GM13977 (cell line): ENCODE results near the gene ZDHHC14.

Experiments used
- DNase-seq: peaks from one replicate; pipeline ENCODE4 v3.0.0; 2012; ENCODE audit warnings: low spot score
- CTCF ChIP-seq: IDR thresholded peaks from 2 replicates; pipeline ENCODE4 v1.5.1; 2012; ENCODE audit warnings: mild to moderate bottlenecking, control low read depth; ENCODE audit not compliant: insufficient read depth; ENCODE audit errors: extremely low read depth, missing control alignments
- in situ Hi-C: fragments of 300-500 bp; cut with MboI; formaldehyde crosslinking; loops from one replicate; pipeline ENCODE4 v1.12.0; 2022; ENCODE audit warnings: low sequenced_read_pairs, low pct_unique_long_range_greater_than_20kb, mixed read lengths, inconsistent platforms; ENCODE audit not compliant: unreplicated experiment

Gene ZDHHC14

GRCh38 chr6:157673596-157673995 lies 292.6 kb downstream of the ZDHHC14 start:
- in situ Hi-C loops, result loop anchor here (10.0 kb wide), 1 partner anchor 359 kb away; no protein-coding TSS in a partner anchor
- TF ChIP-seq CTCF, result no peak
- DNase-seq, result no peak

GRCh38 chr6:157674061-157674460 lies 293.1 kb downstream of the ZDHHC14 start:
- DNase-seq, result no peak
- in situ Hi-C loops, result loop anchor here (10.0 kb wide), 1 partner anchor 359 kb away; no protein-coding TSS in a partner anchor
- no peak for TF ChIP-seq CTCF

- no peak for TF ChIP-seq CTCF
- DNase-seq, result no peak
- in situ Hi-C loops, result loop anchor here (10.0 kb wide), 1 partner anchor 361 kb away; no protein-coding TSS in a partner anchor
Measured at GRCh38 chr6:157675831-157676230, 294.8 kb downstream of the ZDHHC14 start.

- no peak for TF ChIP-seq CTCF
- in situ Hi-C loops, result loop anchor here (10.0 kb wide), 1 partner anchor 361 kb away; no protein-coding TSS in a partner anchor
Measured at GRCh38 chr6:157676241-157676640, 295.3 kb downstream of the ZDHHC14 start.

GRCh38 chr6:157677235-157677634 lies 296.2 kb downstream of the ZDHHC14 start:
- in situ Hi-C loops, result loop anchor here (10.0 kb wide), 1 partner anchor 362 kb away; no protein-coding TSS in a partner anchor
- TF ChIP-seq CTCF, result no peak
- no peak for DNase-seq

More at GRCh38 chr6:157676241-157676640, 295.3 kb downstream of the ZDHHC14 start:
- DNase-seq, result no peak

- no peak for DNase-seq
- TF ChIP-seq CTCF, result no peak
Measured at GRCh38 chr6:157679605-157680580, 298.9 kb downstream of the ZDHHC14 start.

More at GRCh38 chr6:157679605-157680580, 298.9 kb downstream of the ZDHHC14 start:
- in situ Hi-C loops, result loop anchor here (10.0 kb wide), 1 partner anchor 365 kb away; no protein-coding TSS in a partner anchor
